ENCODE data around the gene ACSM6.

The ACSM6 gene

DNA sequence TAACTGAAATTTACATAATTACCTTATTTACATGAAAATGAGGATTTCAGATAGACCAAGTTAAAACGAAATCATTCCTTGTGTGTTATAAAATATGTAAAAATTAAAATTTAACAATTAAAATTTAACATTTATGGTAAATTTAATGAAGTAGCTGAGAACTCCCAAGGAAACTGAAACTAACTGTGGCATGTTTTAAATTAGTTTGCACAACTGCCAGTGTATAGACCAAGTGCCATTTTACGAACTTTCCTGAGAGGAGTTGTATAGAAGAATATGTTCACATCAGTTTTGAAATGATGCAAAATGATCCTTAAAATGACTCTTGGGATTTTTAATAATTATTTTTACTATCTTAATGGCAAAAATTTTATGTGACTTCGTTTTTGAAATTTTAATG, 73.2 kb downstream of the ACSM6 start:
- no peak for DNase-seq

DNA sequence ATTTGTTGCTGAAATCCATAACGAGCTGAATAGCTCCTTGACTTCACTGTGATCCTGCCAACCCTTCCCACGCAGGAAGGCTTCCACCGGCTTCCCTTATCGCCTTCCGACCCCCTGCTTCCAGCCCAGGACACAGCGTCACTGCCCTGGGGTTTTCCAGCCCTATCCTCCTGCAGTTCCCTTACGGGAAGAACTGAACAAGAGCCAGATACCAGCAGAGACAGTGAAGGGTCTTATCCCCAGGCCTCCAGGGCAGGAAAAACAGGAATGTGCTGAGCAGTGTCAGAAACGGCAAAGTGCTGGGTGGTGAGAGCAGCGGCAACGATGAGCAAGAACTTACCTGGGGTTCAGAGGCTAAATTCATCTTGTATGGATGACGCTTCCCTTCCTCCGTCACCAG, 74.4 kb downstream of the ACSM6 start:
- no peak for DNase-seq

DNA sequence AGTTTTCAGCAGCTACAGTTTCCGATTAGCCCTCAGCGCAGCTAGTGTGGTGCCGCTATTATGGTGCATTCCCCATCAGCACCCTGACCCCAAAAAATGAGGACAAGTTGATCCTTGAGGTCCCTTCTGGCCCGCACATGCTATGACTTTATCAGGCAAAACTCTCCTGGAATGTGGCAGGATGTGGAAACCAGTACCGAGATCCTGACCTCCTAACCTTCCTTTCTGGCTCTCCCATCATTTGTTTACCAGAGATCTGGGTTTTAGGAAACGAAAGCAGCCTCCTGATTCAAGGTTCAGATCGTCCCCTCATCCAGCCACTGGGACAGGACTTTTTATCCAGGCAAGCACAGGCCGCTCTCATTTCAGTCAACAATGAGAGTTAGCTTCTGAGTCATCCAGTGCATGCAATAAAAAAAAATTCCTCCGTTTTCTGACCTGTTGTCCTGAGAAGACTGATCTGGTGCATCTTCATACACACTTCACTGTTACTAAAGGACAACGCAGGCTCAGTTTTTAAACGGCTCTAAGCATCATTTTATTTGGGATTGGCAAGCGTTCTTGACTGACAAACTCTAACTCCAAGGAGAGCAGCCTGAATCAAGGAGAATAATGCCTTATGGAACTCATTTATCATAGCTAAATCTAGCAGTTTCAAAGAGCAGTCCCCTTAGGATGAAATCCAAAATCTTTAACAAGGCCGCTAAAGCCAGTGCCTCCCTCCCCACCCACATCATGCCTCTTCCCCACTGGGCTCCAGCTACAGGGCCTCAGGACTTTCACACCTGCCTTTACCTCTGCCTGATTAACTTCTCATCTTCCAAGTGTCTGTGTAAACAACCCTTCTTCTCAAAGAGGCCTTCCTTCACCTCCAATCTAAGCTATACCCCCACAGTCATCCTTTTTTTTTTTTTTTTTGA, 79.6 kb downstream of the ACSM6 start:
- no peak for DNase-seq

DNA sequence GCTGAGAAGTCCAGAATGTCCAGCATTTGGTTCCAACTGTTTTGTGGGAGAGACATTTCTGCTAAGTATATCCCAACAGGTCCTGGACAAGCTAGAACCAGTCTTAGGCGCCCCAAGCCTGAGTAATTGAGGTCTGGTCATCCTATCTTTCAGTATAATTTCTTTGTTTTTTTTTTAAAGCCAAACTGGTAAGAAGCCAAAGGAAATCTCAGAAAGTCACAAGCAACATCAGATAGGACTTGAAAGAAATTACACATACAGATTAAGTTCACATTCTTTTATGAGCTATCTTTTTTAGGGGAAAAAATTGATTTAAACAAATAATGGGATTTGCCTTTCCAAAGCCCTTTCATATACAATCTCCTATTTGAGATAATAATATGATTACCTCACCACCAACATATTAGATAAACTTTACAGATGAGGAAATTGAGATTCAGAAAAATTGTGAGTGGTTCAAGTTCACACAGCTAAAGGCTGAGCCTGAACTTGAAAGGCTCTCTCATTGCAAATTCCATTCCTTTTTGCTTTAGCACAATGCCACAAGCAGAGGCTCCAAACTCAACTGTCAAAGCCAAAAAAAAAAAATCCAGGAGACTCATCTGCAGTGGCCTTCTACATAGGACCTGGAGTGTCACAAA, 81.8 kb downstream of the ACSM6 start:
- no peak for DNase-seq

DNA sequence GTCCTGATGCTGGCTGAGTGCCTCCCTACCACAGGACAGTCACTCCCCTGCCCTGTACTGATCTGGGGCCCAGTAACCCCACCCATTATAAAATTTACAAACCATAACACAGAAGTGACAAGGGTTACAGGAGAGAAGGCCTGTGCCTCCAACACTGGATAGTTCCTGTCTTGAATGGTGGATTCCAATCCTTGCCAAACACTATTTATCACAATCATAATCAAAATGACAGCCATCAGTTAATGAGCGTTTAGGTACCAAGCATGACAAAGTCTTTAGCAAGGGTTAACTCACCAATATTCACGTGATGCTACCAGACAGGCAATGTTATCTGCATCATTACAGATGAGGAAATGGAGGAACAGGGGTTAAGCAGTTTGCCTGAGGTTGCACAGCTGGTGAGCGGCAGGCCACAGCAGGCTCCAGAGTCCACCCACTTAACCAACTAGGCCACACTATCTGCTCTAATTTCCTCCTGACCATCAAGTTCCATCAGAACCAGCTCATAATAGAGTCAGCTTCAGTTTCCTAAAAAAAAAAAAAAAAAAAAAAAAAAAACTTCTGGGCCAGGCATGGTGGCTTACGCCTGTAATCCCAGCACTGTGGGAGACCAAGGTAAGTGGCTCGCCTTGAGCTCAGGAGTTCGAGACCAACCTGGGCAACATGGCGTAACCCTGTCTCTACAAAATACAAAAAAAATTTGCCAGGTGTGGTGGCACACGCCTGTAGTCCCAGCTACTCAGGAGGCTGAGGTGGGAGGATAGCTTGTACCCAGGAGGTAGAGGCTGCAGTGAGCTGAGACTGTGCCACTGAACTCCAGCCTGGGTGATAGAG, 82.5 kb downstream of the ACSM6 start:
- DNase-seq: no peak

DNA sequence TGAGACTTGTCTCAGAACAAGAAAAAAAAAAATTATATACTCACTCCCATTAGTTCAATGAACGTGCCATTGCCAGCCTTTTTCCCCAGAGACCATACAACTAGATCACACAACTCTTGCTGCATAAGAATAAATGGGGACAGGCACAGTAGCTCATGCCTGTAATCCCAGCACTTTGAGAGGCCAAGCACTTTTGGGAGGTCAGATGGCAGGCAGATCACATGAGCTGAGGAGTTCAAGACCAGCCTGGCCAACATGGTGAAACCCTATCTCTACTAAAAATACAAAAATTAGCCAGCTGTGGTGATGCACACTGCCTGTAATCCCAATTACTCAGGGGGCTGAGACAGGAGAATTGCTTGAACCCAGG, 83.1 kb downstream of the ACSM6 start:
- DNase-seq: no peak

DNA sequence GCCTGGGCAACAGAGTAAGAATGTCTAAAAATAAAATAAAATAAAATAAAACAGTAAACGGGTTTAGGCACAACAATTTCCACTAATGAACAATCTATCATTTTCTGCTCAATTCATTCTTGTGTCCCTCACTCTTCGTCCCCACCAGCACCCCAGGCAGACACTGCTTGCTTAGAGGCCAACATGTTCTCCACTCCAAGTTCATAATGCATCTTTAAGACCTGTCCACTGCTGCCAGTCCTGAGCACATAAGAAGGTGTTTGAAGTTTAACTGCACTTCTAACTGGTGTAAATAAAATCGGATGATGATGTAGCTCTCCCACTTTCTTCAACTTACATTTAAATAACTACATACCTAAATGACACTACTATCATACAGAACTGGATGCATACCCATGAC, 83.6 kb downstream of the ACSM6 start:
- DNase-seq: no peak
